ENCODE data around the gene RPL15.
"Not testable (repeated sequence)": the region's sequence is repeated elsewhere in the genome, so short reads cannot be mapped to it uniquely, and the experiment has no call there.

The RPL15 gene

GRCh38 chr3:23889950-23890349, 27.0 kb upstream of the RPL15 start:
- DNase-seq (ENCODE audit: low spot score): no peak

- DNase-seq (ENCODE audit: low spot score): no peak
Measured at GRCh38 chr3:23894254-23895061, 22.5 kb upstream of the RPL15 start.

GRCh38 chr3:23895181-23895580, 21.8 kb upstream of the RPL15 start:
- DNase-seq (ENCODE audit: low spot score): no peak

- no peak for DNase-seq (ENCODE audit: low spot score)
Measured at GRCh38 chr3:23900744-23901143, 16.2 kb upstream of the RPL15 start.

- DNase-seq (ENCODE audit: low spot score): no peak
Measured at GRCh38 chr3:23904545-23904944, 12.4 kb upstream of the RPL15 start.

GRCh38 chr3:23909341-23909740, 7.6 kb upstream of the RPL15 start:
- DNase-seq (ENCODE audit: low spot score): no peak

- DNase-seq (ENCODE audit: low spot score): no peak
Measured at GRCh38 chr3:23911397-23911796, 5.5 kb upstream of the RPL15 start.

- DNase-seq (ENCODE audit: low spot score): not testable (repeated sequence)
Measured at GRCh38 chr3:23912335-23912734, 4.6 kb upstream of the RPL15 start.

GRCh38 chr3:23913182-23913581, 3.8 kb upstream of the RPL15 start:
- DNase-seq (ENCODE audit: low spot score): no peak

GRCh38 chr3:23913873-23914743, 2.8 kb upstream of the RPL15 start:
- no peak for DNase-seq (ENCODE audit: low spot score)

GRCh38 chr3:23915537-23916108, 1.3 kb upstream of the RPL15 start:
- no peak for DNase-seq (ENCODE audit: low spot score)

- no peak for DNase-seq (ENCODE audit: low spot score)
Measured at GRCh38 chr3:23916152-23916885, 613 bp upstream of the RPL15 start.

- not testable (repeated sequence) for DNase-seq (ENCODE audit: low spot score)
Measured at GRCh38 chr3:23917679-23918303, 859 bp downstream of the RPL15 start.

GRCh38 chr3:23918331-23918730, 1.4 kb downstream of the RPL15 start:
- not testable (repeated sequence) for DNase-seq (ENCODE audit: low spot score)

GRCh38 chr3:23919628-23920027, 2.7 kb downstream of the RPL15 start:
- DNase-seq (ENCODE audit: low spot score): no peak

GRCh38 chr3:23920151-23920655, 3.3 kb downstream of the RPL15 start:
- no peak for DNase-seq (ENCODE audit: low spot score)

GRCh38 chr3:23921052-23921511, 4.2 kb downstream of the RPL15 start:
- no peak for DNase-seq (ENCODE audit: low spot score)

- DNase-seq (ENCODE audit: low spot score): no peak
Measured at GRCh38 chr3:23923786-23924185, 6.9 kb downstream of the RPL15 start.

- no peak for DNase-seq (ENCODE audit: low spot score)
Measured at GRCh38 chr3:23926246-23926645, 9.3 kb downstream of the RPL15 start.

- no peak for DNase-seq (ENCODE audit: low spot score)
Measured at GRCh38 chr3:23926736-23927135, 9.8 kb downstream of the RPL15 start.

GRCh38 chr3:23928524-23928923, 11.6 kb downstream of the RPL15 start:
- DNase-seq (ENCODE audit: low spot score): no peak

Measured in ecto neural progenitor cell (in vitro differentiated cells).